GM19455 (cell line): ENCODE measurements around the gene WNT4.

Experiments
- ATAC-seq: cut with Tn5 transposase; IDR thresholded peaks from one replicate; pipeline ENCODE4 v1.9.1; 2021; ENCODE audit not compliant: unreplicated experiment

WNT4 gene

DNA sequence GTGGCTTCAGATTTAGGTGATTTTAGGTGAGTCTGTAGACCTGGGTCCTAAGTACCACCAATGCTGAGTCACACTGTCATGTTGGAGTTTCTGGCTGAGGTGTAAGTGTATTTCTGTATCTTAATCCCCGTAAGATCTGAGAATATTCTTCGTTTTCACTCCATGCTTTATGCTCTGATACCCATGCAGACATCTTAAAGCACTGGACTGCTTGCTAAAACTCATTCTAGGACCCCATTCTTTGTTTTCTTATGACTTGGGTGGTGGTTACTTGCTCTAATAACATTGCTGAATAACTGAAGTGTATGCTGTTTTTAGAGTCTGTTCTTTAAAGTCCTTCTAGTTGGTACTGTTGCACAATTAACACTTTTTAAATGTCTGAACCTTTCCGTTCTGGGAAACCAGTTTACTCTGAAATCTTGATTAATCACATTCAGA, 53.7 kb downstream of the WNT4 start:
- ATAC-seq, result no peak

- no peak for ATAC-seq
Measured at GRCh38 chr1:22088331-22088730, 54.6 kb downstream of the WNT4 start.

DNA sequence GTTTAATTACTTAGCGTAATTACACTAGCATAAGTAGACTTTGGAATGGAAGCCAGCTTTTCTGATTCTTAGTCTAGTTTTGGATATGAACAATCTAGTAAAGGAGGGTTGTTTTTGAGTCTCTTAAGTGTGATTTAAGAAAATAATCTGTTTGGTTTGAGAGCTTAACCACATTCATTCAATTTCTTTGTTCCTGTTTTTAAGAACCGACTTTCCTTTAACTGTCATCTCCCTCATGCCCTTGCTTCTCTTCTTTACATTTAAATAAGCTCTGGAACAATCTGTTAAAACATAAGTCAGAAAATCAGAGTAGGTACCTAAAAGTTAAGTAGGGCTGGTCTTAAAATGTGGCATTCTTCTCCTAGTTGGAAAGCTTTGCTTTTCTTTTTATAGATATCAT, 62.7 kb downstream of the WNT4 start:
- ATAC-seq, result no peak

- ATAC-seq, result no peak
Measured at GRCh38 chr1:22078133-22078532, 64.8 kb downstream of the WNT4 start.

- no peak for ATAC-seq
Measured at GRCh38 chr1:22077728-22078127, 65.2 kb downstream of the WNT4 start.

GRCh38 chr1:22076346-22076745, 66.6 kb downstream of the WNT4 start:
- no peak for ATAC-seq

DNA sequence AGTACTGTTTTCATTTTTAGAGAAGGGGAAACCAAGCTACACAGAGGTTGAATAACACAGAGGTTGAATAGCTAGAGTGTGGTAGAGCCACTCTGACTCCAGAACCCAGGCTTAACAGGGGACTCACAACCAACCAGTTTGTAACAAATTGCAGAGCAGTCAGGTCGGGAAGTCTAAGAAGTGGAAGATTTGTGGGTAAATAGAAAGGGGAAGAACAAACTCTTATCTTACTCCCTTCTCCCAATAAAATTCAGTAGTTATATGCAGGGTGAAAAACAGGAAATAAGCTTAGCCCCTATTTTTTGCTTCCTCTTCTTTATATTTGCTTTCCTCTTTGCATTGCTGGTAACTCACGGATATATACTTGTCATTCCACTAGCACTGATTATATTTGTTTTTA, 67.2 kb downstream of the WNT4 start:
- ATAC-seq, result no peak

DNA sequence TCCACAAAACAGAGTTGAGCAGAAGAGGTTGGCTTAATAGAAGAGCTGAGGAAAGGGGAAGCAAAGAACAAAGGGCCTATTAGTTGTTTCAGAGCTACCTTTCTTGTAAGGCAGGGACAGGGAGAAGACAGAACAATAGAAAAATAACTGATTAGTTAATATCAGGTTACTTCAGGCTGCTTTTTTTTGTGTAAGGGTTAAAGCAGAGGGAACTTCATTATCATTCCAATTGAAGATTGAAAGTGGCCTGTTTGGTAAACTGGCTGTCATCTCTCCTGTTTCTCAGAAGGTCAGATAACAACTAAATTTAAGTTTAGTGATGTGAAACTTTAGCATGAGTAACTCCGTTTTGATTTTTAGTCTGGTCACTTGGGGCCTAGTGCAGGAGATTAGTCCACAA, 68.1 kb downstream of the WNT4 start:
- ATAC-seq, result no peak

DNA sequence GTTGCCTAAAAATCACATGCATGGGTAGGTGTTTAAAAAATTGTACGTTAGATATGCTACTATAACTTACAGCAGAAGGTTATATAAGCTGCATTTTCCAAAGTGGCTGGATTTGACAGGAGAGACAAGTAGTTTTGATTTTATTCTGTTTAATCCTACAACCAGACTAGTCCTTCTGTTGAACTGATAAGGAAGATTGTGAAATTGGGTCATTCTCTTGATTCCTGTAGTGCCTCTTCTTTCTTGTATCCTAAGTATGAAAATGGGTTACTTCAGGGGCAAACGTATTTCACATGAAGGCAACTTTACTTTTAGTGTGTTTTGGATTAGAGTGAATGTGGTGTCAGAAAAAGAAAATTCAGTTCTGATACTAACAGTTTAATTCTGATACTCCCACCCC, 71.4 kb downstream of the WNT4 start:
- no peak for ATAC-seq
